ENCODE results near the gene PAQR9. TPM values are rescaled to one million over a fixed set of nuclear protein-coding genes. Genes with fewer than 3 reads are reported as not detected.

Gene PAQR9
- total and polyA plus RNA-seq, 9 of the 15 experiments (the other 6 are each of a cell fraction or from before 2014, with no cell fraction given), result 0.04 to 0.58 (median 0.22) TPM

DNA sequence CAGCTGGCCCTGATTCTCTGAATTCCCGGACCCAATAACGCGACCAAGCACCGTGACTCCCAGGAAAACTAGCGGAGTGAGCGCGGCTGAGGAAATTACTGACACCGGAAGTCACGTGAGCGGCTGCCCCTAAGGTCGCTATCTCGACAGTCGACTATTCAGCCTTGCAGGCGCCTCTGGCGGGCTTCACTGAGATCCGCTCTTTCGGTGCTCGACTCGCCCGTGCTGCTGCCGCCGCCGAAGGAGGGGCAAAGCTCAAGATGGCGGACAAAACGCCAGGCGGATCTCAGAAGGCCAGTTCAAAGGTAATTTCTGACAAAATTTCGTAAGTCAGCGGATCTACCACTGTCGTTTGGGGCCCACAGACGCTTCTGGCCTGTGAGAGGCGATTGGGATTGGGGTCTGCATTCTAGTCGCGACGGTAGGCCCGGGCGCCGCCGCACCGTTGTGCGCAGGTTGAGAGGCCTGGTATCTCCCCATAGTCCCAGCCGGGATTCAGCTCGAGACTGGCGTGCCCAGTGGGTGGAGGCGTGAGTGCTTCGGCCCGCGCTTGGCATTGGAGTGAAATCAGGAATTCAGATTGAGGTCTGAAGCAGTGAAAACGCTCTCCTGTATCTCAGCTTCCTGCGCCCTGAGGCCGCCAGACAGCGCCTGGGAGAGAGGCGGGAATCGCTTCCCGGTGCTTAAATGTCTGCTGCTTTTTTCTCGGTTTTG is 38.1 kb upstream of the PAQR9 start, which contains the start of gene U2SURP (continued):
- TF ChIP-seq, protein P1, sequence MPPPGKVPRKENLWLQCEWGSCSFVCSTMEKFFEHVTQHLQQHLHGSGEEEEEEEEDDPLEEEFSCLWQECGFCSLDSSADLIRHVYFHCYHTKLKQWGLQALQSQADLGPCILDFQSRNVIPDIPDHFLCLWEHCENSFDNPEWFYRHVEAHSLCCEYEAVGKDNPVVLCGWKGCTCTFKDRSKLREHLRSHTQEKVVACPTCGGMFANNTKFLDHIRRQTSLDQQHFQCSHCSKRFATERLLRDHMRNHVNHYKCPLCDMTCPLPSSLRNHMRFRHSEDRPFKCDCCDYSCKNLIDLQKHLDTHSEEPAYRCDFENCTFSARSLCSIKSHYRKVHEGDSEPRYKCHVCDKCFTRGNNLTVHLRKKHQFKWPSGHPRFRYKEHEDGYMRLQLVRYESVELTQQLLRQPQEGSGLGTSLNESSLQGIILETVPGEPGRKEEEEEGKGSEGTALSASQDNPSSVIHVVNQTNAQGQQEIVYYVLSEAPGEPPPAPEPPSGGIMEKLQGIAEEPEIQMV (tag; conservative IDR thresholded peaks at IDR 0.05; ENCODE audit: low read depth), result no peak
- TF ChIP-seq EGR1 (conservative IDR thresholded peaks at IDR 0.05) (no peak), WHSC1 (IDR thresholded peaks at IDR 0.05; ENCODE audit: low read length) (no peak), ZNF668 (CRISPR knock-in tag; IDR thresholded peaks at IDR 0.05) (no peak; the same call in 1 of the 2 replicates), FOXP1 (CRISPR knock-in tag; IDR thresholded peaks at IDR 0.05) (peak; percentile 67; the same call in 1 of the 2 replicates), ETS2 (tag; IDR thresholded peaks at IDR 0.05; ENCODE audit: borderline replicate concordance, poor library complexity, severe bottlenecking) (no peak), RCOR1 (IDR thresholded peaks at IDR 0.05; ENCODE audit: borderline replicate concordance in 1 of 2, low read depth in 2 of 2, low read length in 2 of 2) (peak in 1 of 2 experiments; percentile 88; a peak in 2 of 4 replicates), ZNF436 (CRISPR knock-in tag; IDR thresholded peaks at IDR 0.05) (no peak), FIP1L1 (IDR thresholded peaks at IDR 0.05; ENCODE audit: low read depth, low read length, poor library complexity, severe bottlenecking) (no peak), TEAD1 (CRISPR knock-in tag; IDR thresholded peaks at IDR 0.05) (peak in 1 of 2 experiments; percentile 71; a peak in 2 of 4 replicates), FOXJ2 (tag; IDR thresholded peaks at IDR 0.05) (peak; percentile 67; the same call in 1 of the 2 replicates), SMARCA5 (IDR thresholded peaks at IDR 0.05) (no peak), SUPT5H (IDR thresholded peaks at IDR 0.05) (peak; percentile 71), HNRNPH1 (optimal IDR thresholded peaks at IDR 0.05; ENCODE audit: low read depth, low read length) (no peak), BCL6 (CRISPR knock-in tag; IDR thresholded peaks at IDR 0.05) (no peak), ZNF696 (CRISPR knock-in tag; conservative IDR thresholded peaks at IDR 0.05) (no peak), CTBP1 (IDR thresholded peaks at IDR 0.05; ENCODE audit: borderline replicate concordance) (peak; percentile 53; the same call in 1 of the 2 replicates), TSC22D4 (tag; IDR thresholded peaks at IDR 0.05) (no peak), MYBL2 (IDR thresholded peaks at IDR 0.05; ENCODE audit: low read depth) (no peak), MYBL2 (CRISPR knock-in tag; IDR thresholded peaks at IDR 0.05; ENCODE audit: borderline replicate concordance) (no peak)
- TF ChIP-seq, protein P2, sequence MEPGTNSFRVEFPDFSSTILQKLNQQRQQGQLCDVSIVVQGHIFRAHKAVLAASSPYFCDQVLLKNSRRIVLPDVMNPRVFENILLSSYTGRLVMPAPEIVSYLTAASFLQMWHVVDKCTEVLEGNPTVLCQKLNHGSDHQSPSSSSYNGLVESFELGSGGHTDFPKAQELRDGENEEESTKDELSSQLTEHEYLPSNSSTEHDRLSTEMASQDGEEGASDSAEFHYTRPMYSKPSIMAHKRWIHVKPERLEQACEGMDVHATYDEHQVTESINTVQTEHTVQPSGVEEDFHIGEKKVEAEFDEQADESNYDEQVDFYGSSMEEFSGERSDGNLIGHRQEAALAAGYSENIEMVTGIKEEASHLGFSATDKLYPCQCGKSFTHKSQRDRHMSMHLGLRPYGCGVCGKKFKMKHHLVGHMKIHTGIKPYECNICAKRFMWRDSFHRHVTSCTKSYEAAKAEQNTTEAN (CRISPR knock-in tag; IDR thresholded peaks at IDR 0.05), result 0 out of 2 replicates have a peak, but pooled peaks have one; percentile 67
- TF ChIP-seq, protein P3, sequence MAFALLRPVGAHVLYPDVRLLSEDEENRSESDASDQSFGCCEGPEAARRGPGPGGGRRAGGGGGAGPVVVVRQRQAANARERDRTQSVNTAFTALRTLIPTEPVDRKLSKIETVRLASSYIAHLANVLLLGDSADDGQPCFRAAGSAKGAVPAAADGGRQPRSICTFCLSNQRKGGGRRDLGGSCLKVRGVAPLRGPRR (CRISPR knock-in tag; IDR thresholded peaks at IDR 0.05), result no peak
- TF ChIP-seq, protein P4, sequence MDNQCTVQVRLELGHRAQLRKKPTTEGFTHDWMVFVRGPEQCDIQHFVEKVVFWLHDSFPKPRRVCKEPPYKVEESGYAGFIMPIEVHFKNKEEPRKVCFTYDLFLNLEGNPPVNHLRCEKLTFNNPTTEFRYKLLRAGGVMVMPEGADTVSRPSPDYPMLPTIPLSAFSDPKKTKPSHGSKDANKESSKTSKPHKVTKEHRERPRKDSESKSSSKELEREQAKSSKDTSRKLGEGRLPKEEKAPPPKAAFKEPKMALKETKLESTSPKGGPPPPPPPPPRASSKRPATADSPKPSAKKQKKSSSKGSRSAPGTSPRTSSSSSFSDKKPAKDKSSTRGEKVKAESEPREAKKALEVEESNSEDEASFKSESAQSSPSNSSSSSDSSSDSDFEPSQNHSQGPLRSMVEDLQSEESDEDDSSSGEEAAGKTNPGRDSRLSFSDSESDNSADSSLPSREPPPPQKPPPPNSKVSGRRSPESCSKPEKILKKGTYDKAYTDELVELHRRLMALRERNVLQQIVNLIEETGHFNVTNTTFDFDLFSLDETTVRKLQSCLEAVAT (IDR thresholded peaks at IDR 0.05), result peak in 1 of 2 experiments; percentile 100; a peak in 2 of 4 replicates
- TF ChIP-seq, protein P5, sequence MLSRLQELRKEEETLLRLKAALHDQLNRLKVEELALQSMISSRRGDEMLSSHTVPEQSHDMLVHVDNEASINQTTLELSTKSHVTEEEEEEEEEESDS (CRISPR knock-in tag; IDR thresholded peaks at IDR 0.05), result no peak

All from K562 (cell line).